Fibroblast of skin of right biceps (primary cell): ENCODE measurements around the gene THOC3.
"Not testable (repeated sequence)": the region's sequence is repeated elsewhere in the genome, so short reads cannot be mapped to it uniquely, and the experiment has no call there.

Source experiments
- DNase-seq: peaks from one replicate; pipeline ENCODE4 v3.0.0-alpha.2; 2013

The THOC3 gene

DNA sequence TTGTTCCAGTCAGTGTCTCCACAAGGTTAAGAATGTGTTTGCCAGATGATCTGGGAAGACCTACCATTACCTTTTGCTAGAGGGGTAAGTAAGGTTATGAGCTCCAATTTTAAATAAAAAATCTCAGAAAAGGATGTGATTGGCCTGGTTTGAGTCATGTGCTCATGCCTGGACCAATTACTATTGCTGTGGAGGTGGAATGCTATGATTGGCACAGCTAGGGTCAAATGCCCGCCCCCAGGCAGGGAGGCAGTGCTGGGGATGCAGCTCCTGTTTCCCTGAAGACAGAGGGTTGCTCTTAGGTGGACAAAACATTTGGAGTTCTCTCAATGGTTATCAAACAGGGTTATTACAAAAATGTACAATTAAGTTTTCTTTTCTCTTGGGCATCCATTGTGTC, 29.6 kb downstream of the THOC3 start:
- DNase-seq = not testable (repeated sequence)

DNA sequence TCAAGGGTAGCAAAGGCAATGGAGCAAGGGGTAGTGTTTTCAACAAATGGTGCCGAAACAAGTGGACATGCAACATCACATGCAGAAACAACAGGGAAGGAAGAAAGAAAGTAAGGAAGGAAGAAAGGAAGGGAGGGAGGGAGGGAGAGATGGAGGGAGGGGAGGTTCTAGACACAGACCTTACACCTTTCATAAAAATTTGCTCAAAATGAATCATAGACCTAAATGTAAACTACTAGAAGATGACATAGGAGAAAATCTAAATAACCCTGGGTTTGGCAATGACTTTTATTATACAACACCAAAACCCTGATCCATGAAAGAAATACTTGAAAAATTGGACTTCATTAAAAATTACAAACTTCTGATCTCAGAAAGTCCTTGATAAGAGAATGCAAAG, 39.4 kb downstream of the THOC3 start:
- not testable (repeated sequence) for DNase-seq

DNA sequence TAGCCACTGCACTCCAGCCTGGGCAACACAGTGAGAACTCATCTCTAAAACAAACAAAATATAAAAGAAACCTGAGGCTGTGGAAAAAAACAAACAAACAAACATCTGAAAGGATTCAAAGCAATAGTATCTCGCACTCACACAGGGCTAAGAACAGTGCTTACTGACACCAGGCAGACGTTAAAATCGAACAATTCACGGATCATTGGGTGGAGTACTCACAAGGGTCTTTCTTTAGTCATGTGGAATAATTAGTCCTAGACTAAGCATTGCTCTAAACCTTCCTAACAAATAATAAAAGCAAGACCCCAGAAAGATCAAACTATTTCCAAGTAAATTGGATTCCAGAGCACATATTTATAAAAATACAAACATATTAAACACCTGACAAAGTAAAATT, 43.0 kb downstream of the THOC3 start:
- DNase-seq = not testable (repeated sequence)

DNA sequence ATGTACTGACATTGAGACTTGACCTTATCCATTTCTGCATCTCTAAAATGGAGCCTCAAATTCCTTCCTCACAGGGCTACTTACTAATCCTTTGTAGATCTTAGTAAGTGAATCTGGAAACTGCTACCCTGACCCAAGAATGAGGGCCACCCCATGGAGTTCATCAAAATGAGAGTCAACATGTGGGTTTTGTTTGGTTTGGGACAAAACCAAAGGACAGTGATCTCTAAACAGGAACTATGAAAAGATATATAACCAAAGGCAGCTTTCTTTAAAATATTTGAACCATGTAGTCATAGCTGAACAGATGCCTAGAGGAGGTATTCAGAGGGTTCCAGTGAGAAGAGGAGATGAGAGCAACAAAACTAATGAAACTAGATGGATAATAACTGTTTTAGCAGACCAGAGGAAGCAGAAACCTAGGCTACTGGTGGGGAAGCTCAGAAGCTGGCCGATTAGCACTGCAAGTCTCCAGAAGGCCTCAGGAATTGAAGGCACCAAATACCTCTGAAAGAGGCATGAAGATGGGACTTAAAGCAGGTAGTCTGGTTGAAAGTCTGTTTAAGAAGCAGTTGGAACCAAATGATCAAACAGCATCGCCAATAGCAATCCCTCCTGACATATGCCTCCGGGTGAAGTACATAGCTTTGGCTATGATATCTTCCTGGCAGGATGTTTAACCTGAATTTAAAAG, 45.8 kb downstream of the THOC3 start:
- peak; percentile 99 for DNase-seq

DNA sequence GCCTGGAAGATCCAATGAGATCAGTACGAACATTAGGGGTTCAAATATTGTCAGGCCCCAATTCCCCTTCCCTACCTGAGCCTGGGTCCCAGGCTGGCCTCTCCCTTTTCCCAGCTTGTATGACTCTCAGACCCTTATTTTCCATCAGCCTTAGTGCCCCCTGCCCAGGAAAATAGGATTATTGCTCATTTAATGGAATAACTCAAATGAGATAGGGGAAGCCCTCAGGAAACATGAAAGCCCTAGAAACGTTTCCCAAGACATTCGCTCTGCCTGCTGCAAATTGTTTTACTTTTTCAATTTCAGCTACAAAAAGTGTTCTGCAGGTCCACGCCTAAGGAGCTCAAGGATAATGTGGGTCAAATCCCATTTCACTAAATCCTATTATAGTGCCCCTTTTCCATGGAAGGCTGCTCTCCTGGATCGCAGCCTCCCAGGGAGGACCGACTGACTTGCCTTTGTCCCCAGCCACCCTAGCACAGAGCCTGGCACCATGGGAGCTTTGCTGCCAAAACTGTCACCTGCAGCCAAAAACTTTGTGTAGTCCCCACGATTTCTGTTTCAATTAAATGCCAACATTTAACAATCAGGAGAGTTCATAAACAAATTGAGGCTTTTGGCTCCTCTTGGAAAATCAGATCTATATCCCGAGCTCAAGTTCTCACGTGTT, 46.9 kb downstream of the THOC3 start:
- DNase-seq = no peak

DNA sequence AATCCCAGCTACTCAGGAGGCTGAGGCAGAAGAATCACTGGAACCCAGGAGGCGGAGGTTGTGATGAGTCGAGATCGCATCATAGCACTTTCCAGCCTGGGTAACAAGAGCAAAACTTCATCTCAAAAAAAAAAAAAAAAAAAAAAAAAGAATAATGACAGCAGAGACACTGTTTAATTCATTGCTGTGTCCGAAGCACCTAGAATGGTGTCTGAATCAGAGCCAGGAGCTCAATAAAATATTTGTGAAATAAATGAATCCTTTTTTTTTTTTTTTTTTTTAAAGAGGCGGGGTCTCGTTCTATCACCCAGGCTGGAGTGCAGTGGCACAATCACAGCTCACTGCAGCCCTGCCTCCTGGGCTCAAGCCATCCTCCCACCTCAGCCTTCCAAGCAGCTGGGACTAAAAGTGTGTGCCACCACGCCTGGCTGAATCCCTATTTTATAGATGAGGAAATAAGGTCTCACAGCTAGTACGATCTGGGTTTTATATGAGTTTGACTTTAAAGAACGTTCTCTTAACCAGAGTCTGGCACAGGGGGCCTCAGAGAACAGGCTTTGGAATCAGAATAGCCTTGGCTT, 47.8 kb downstream of the THOC3 start:
- DNase-seq = peak; percentile 81

DNA sequence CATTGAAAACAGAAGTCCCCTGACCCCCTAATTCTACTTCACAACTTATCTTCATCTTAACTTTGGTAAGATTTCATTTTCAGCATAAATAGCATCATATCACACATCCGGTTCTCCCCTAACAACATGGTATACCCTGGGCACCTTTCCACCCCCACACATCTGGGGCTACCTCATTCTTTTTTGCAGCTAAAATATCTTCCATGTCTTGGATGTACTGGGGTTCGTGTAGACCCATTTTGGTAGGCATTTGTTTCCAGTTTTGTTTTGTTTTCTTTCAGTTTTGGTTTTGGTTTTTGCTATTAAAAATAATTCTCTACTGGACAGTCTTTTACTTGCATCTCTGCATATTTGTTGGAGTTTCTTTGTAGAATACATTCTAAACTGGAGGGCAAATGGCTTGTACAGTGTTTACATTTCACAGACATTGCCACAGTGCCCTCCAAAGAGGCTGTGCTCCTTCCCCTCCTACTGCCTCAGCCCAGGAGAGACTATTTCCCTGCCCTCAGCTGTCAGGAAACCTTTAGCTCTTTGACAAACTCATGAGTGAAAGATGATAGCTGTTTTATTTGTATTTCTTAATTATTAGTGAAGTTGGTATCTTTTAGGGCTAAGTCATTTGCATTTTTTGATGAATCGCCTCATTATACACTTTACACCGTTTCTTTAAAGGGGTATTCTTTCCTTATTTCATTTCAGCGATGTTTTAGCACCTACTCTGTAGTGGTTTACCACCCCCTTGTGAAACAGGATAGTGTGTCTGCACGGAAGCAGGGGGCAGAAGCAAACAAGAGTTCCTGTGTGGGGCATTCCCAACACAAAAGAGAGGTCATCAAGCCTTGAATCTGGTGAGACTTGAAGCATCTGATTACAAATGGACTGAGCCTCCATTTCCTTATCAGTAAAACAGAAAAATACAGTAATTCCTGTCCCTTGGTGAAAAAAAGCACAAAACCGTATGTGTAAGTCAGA, 52.8 kb downstream of the THOC3 start:
- DNase-seq = not testable (repeated sequence)

DNA sequence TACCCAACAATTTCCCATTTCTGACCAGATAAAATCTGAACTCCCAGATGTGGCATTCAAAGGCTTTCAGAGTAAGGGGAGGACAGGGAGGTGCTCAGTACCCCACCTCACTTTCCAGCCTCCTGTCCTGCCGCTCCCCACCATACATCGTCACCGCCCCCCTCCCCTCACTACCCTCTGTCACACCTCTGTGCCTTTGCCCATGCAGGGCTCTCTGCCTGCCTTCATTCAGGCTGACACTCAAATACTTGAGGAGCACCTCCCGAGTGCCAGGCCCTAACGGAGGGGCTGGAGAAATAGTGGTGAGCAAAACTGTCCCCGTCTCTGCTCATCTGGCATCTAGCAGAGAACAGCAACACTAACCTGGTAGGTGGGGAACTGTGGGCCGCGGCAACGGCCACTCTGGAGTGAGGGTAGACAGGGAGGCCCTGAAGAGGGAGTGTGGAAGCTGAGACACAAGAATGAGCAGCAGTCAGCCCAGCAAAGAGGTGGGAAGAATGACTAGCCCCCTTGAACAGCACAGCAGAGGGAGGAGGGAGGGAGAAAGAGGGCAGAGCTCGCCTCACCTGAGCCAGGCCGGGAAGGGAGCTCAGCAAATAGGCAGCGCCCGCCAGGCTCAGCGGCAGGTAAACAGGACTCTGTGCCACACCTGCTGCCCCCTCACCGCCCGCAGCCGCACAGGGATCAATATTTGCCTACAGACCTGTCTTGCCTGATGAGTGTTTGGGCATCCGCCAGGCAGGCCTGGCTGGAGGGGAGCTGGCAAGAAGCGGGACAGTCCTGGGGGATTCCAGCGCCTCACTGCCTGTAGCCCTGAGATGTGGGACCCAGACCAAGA, 54.1 kb downstream of the THOC3 start:
- not testable (repeated sequence) for DNase-seq

DNA sequence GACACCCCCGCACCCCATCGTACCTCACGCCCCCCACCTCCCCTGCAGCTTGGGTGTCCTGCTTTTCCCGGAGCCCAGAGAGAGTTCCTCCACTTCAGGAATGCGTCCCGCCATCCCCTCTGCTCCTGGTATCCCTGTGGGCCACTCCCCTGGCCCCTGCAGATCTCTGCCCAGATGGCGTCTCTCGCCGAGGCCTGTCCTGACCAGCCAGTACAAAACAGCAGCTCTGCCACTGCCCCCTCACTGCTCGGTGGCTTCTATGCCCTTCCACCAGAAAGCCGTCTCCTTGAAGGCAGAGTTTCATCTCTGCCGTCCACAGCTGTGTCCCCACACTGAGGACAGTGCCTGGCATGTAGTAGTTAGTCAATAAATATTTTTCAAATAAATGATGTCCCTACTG, 58.0 kb downstream of the THOC3 start:
- not testable (repeated sequence) for DNase-seq
